HG03064 (cell line): ENCODE data around the gene ADCY1.

Source experiments
- ATAC-seq: cut with Tn5 transposase; IDR thresholded peaks from one replicate; pipeline ENCODE4 v1.9.1; 2021; ENCODE audit warnings: low read depth; ENCODE audit not compliant: unreplicated experiment

Gene ADCY1

GRCh38 chr7:45576249-45576929, 2.2 kb downstream of the ADCY1 start:
- no peak for ATAC-seq

GRCh38 chr7:45578022-45578421, 3.9 kb downstream of the ADCY1 start:
- ATAC-seq, result no peak

GRCh38 chr7:45578467-45578866, 4.3 kb downstream of the ADCY1 start:
- ATAC-seq, result no peak

DNA sequence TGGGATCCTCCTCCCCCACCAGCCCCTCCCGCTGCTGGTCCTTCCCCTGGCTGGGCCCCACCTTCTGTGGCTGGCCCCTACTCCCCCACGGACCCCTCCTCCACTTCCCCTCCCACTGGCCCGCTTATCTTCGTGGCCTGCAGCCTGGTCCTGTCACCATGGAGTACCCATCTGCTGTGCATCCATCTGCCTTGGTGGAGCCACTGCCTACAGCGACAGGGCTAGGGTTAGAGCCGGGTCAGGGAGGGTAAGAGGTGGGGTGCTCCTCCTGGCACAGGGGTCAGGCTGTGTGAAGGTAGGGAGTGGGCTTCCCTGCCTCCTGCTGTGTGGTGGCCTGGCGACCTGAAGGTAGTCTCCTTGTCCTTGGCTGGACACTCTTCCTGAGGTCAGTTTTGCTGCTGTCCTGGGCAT, 5.2 kb downstream of the ADCY1 start:
- no peak for ATAC-seq

- ATAC-seq, result no peak
Observed at GRCh38 chr7:45580053-45580872, 6.1 kb downstream of the ADCY1 start.

DNA sequence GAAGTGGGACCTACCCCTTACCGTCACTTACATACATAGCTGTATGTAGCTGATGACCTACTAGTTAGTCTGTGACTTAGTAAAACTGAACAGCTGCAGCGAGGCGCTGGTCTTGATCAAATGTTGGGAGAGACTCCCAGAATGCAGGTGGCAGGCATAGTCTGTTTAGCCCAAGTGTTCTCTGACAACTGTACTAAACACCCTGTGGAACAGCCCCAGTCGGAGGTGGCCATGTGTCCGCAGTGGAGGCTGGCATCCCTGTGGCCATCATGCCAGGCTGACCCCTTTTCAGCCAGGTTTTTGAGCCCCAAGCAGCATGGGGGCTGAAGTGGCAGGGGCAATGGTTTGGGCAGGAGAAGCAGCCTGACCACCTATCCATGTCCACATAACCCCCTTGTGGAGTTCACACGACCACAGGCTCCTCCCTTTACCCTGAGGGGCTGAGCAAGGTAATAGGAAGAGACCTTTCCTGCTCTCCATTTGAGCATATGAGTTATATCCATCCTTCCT, 7.2 kb downstream of the ADCY1 start:
- no peak for ATAC-seq

DNA sequence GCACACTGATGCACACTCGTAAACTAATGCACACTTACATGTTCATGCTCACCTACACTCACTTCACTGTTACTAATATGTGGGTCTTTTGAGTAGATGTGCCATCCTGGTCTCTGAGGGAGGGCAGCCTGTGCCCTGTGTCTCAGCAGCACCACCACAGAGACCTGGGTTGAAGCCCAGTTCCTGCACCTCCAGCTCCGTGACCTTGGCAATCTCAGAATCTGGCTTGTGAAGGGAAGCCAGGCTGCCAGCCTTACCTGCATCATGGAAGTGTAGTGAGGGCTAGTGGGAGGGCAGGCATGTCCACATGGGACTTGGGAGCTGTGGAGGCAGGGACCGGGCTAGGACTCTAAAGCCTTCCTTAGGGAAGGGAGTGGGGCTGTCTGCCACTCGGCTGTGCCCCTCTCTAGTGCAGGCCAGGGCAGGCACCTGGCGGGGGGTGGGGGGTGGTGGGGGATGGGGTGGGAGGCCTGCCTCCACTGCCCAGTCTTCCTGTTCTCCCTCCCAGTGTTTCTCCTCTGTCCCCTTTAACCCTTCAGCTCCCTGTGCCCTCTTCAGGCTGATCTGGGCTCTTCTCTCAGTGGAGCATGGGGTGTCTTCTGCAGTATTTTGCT, 8.1 kb downstream of the ADCY1 start:
- no peak for ATAC-seq

- no peak for ATAC-seq
Observed at GRCh38 chr7:45582868-45583277, 8.7 kb downstream of the ADCY1 start.

GRCh38 chr7:45583296-45583695, 9.1 kb downstream of the ADCY1 start:
- ATAC-seq, result no peak

GRCh38 chr7:45584261-45585210, 10.4 kb downstream of the ADCY1 start:
- ATAC-seq, result no peak

DNA sequence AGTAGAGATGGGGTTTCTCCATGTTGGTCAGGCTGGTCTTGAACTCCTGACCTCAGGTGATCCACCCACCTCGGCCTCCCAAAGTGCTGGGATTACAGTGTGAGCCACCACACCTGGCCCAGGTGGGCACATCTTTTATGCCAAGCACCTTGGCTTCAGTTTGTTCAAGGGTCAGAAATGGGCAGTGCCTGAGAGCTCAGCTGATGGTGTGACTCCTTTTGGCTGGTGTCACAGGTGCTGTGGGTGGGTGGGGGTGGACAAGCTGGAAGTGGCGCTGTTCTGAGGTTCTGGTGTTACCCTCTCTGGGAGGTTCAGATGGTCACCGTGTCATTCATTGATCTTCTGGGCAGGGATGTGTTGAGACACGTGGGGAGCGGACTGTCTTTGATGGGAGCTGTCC, 11.5 kb downstream of the ADCY1 start:
- no peak for ATAC-seq

- ATAC-seq, result no peak
Observed at GRCh38 chr7:45586542-45587520, 12.7 kb downstream of the ADCY1 start.

GRCh38 chr7:45588466-45588865, 14.3 kb downstream of the ADCY1 start:
- no peak for ATAC-seq

GRCh38 chr7:45589061-45589460, 14.9 kb downstream of the ADCY1 start:
- no peak for ATAC-seq

DNA sequence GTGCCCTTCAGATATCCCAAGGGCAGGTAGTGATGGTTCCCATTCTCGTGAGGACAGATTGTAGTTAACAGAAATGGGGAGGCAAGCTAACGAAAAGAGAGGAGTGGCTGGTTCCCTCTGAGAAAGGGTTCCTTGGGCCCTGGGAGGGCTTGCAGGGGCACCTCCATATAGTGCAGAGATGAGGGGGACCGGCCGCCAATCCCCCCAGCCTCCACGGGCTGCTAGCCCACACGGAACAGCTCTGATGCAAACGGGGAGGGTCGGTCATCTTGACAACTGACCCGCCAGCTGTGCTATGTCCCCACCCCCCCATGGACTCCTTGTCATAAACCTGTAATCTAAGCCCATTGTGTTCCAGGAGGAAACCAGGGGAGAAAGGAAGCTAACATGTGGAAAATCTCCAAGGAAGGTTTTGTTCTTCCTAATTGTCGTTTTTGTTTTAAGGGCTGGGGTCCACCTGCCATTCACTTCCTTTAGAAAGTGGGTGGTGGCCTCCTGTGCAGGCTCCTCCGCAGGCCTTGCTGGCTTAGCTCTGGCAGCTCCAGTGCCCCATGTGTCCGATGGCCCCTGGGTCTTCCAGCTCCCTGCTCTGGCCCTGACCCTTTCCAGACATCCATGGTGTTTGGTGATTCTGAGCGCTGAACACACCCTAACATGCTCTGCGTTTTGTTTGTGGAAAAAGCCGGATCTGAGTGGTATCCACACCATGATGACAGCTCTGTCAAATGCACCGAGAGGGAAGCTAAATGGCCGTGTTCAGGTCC, 15.9 kb downstream of the ADCY1 start:
- no peak for ATAC-seq

DNA sequence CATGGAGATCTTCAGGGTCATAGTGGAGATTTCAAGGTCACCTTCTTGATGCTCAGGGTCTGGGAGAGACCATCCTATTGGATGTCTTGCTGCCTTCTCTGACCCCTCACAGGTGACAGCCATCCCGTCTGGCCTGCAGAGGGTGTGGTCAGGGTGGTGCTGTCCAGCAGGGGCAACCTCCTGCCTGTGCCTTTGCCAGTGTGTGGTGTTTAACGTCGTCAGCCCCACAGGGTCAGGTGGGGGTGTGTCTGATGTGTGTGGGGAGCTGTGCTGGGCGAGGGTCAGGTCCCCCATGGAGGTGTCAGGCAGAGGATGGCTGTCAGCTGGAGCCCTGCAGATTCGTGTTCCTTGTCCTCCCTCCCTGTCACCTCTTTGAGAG, 16.5 kb downstream of the ADCY1 start:
- no peak for ATAC-seq

DNA sequence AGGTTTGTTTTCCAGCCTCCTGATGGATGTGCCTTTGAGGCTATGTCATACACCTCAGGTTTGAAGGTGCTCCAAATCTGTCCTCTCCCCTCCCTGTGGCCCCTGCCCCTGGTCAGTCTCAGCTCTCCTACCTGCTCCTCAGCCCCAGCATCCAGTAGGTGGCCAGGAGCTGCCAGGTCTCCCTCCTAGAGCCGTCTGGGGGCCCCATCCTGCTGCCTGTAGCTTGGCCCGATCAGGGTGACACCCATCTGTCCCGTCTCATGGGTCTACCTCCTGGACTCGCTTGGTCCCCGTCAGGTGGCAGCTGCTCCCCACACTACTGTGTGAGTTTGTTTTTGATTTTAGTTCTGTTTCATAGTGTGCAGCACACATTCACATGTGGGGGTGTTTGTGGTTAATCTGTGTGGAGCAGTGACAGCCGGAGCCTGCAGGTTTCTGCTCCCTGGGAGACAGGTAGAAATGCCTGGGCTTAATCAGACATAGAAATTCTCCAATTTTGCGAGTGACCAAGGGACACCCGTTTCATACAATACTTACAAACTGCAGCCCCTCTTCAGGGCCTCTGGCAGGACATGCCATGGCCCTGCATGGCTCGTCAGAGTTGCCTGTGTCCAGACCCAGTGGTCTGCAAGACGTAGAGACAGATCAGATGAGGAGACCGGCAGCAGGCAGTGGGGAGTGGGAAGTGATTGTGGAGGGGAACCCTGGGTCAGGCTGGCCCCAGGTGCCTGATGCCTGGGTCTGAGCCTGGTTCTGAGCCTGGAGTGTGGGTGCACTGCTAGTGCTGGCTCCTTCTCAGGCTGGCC, 17.1 kb downstream of the ADCY1 start:
- ATAC-seq, result no peak
